Ascending aorta (tissue), 2 donors: Measurements from ENCODE around the gene WNT2. TPM values are rescaled to one million over a fixed set of nuclear protein-coding genes. Genes with fewer than 3 reads are reported as not detected.

Source experiments
- DNase-seq, 2 donors: peaks; one replicate each; pipeline ENCODE4 v3.0.0-alpha.2; 2019; ENCODE audit warnings: low spot score in 2 of 2
- H3K27ac ChIP-seq, 2 donors: fragments of 200-600 bp; sonication (generic); one replicate each; pipeline ENCODE4 v1.5.1; 2016 to 2017; ENCODE audit warnings: mild to moderate bottlenecking in 1 of 2
- H3K27me3 ChIP-seq: fragments of 200-600 bp; sonication (generic); one replicate; pipeline ENCODE4 v1.5.1; 2017
- H3K36me3 ChIP-seq, 2 donors: fragments of 200-600 bp; sonication (generic); one replicate each; pipeline ENCODE4 v1.5.1; 2016
- H3K4me1 ChIP-seq, 2 donors: fragments of 200-600 bp; sonication (generic); one replicate each; pipeline ENCODE4 v1.5.1; 2016 to 2017; ENCODE audit warnings: mild to moderate bottlenecking in 1 of 2
- H3K4me3 ChIP-seq, 2 donors: fragments of 200-600 bp; sonication (generic); one replicate each; pipeline ENCODE4 v1.5.1; 2016 to 2017; ENCODE audit warnings: mild to moderate bottlenecking in 1 of 2
- H3K9me3 ChIP-seq, 2 donors: fragments of 200-600 bp; sonication (generic); one replicate each; pipeline ENCODE4 v1.5.1; 2016
- CTCF ChIP-seq, 3 experiments: fragments of 200-600 bp in 2 of 3; fragments of 450-650 bp in 1 of 3; sonication (generic) in 2 of 3; IDR thresholded peaks; one replicate each; pipeline ENCODE4 v1.5.1; 2016 to 2019; ENCODE audit warnings: antibody characterized with exemption in 3 of 3, mild to moderate bottlenecking in 1 of 3, moderate library complexity in 1 of 3
- intact Hi-C: fragments of 100-400 bp; cut with DNase I; formaldehyde crosslinking; loops from one replicate; pipeline ENCODE4 v1.15.1; 2023
- total RNA-seq: library from RNA; depleted of rRNA; stranded (reverse); fragments of >200 nt; gene quantifications from one replicate; pipeline ENCODE4 v1.1.0, GENCODE V29; 2016

Gene WNT2
- total RNA-seq, 1 donor from 2014 or later = 6.1 TPM

- DNase-seq = no peak
- intact Hi-C loops = no loop called here
- Histone ChIP-seq H3K27ac (no peak overlapping the region), H3K4me1 (no peaks in the 10 kb centered on the region), H3K9me3 (no peaks in the 10 kb centered on the region), H3K4me3 (no peak overlapping the region), H3K27me3 (no peaks in the 10 kb centered on the region), H3K36me3 (no peaks in the 10 kb centered on the region)
- no peak for TF ChIP-seq CTCF (IDR thresholded peaks at IDR 0.05)
Measured at GRCh38 chr7:117284692-117285091, 38.2 kb downstream of the WNT2 start.

- Histone ChIP-seq H3K36me3 (no peaks in the 10 kb centered on the region), H3K9me3 (no peaks in the 10 kb centered on the region), H3K27me3 (no peaks in the 10 kb centered on the region), H3K4me1 (no peaks in the 10 kb centered on the region), H3K4me3 (no peak overlapping the region), H3K27ac (no peak overlapping the region)
- no peak for TF ChIP-seq CTCF (IDR thresholded peaks at IDR 0.05)
- DNase-seq = no peak
- intact Hi-C loops = no loop called here
Measured at GRCh38 chr7:117283779-117284178, 39.1 kb downstream of the WNT2 start.

- H3K36me3 ChIP-seq = no peaks in the 10 kb centered on the region
- DNase-seq = no peak
- no peak overlapping the region for H3K27ac ChIP-seq
- no peak overlapping the region for H3K4me3 ChIP-seq
- H3K4me1 ChIP-seq = no peaks in the 10 kb centered on the region
- intact Hi-C loops = no loop called here
- no peaks in the 10 kb centered on the region for H3K27me3 ChIP-seq
- H3K9me3 ChIP-seq = no peaks in the 10 kb centered on the region
- TF ChIP-seq CTCF (IDR thresholded peaks at IDR 0.05) = no peak
Measured at GRCh38 chr7:117283371-117283770, 39.5 kb downstream of the WNT2 start.

GRCh38 chr7:117282239-117282812 lies 40.5 kb downstream of the WNT2 start:
- Histone ChIP-seq H3K4me1 (no peaks in the 10 kb centered on the region), H3K27me3 (no peaks in the 10 kb centered on the region), H3K36me3 (no peaks in the 10 kb centered on the region), H3K27ac (no peak overlapping the region), H3K4me3 (no peak overlapping the region), H3K9me3 (no peaks in the 10 kb centered on the region)
- DNase-seq = no peak
- intact Hi-C loops = no loop called here
- no peak for TF ChIP-seq CTCF (IDR thresholded peaks at IDR 0.05)

GRCh38 chr7:117281562-117281961 lies 41.3 kb downstream of the WNT2 start:
- no peaks in the 10 kb centered on the region for H3K27me3 ChIP-seq
- no peak overlapping the region for H3K4me3 ChIP-seq
- DNase-seq = no peak
- H3K27ac ChIP-seq = no peak overlapping the region
- intact Hi-C loops = no loop called here
- no peaks in the 10 kb centered on the region for H3K4me1 ChIP-seq
- H3K36me3 ChIP-seq = no peaks in the 10 kb centered on the region
- no peaks in the 10 kb centered on the region for H3K9me3 ChIP-seq
- TF ChIP-seq CTCF (IDR thresholded peaks at IDR 0.05) = no peak
